Measurements from ENCODE around the gene RPL22.

Gene RPL22

DNA sequence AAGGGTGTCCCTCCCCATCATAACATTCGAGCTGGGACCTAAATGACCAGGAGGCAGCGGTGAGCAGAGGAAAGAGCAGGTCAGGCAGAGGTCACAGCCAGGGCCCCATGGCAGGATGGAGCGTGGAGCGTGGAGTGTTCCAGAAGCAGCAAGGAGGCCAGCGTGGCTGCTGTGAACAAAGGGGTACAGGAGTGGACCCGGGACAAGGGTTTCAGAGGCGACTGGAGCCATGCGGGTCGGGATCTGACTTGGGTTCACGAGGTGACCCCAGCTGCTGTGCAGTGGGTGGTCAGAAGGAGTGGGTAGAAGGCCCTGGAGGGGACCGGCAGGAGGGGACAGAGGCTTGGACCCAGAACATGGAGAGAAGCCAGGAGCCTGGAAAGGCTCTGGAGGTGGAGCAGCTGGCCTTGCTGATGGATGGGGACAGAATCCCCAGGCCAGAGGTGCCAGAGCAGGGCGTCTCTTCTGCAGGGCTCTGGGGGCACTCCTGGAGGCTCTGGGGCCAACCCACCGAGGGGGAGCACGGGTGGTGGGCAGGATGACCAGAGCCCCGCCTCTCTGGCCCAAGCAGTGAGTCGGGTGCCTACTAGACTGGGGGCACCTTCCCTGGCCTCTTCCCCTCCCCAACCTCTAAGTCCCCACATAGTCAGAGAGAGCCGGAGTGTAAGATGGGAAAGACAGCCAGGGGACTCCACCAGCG is 21.6 kb downstream of the RPL22 start:
- FAIRE-seq: no peak
- no peak for DNase-seq (ENCODE audit: insufficient read length, low spot score)

DNA sequence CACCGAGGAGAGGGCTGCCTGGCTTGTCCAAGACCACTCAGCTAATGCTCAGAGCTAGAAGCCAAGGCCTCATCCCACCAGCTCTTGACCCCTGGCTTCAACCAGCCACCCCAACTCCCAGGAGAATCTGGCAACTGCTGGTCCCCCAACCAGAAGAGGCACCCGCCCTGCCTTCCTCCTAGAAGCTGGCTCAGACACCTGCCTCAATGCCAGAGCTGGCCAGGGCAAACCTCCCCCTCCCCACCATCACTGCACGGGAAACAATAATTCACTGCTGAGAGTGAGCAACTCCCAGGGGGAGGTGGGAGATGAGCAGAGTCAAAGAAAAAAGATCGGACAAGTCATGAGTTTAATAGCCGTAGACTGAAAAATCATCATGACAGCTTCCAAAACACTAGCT is 22.6 kb downstream of the RPL22 start:
- FAIRE-seq (no peak), DNase-seq (ENCODE audit: insufficient read length, low spot score) (no peak)

DNA sequence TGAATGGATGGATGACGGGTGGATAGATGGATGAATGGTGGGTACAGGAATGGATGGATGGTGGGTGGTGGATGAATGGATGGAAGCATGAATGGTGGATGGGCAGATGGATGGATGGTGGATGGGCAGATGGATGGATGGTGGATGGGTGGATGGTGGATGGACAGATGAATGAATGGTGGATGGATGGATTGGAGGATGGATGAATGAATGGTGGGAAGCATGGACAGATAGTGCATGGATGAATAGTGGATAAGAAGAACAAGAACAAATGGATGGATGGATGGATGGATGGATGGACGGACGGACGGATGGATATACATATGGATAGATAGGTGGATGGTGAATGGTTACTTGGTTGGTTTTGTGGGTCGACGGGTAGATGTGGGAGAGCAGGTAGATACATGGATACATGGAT is 24.0 kb downstream of the RPL22 start:
- FAIRE-seq: peak; percentile 46
- DNase-seq (ENCODE audit: insufficient read length, low spot score): no peak

DNA sequence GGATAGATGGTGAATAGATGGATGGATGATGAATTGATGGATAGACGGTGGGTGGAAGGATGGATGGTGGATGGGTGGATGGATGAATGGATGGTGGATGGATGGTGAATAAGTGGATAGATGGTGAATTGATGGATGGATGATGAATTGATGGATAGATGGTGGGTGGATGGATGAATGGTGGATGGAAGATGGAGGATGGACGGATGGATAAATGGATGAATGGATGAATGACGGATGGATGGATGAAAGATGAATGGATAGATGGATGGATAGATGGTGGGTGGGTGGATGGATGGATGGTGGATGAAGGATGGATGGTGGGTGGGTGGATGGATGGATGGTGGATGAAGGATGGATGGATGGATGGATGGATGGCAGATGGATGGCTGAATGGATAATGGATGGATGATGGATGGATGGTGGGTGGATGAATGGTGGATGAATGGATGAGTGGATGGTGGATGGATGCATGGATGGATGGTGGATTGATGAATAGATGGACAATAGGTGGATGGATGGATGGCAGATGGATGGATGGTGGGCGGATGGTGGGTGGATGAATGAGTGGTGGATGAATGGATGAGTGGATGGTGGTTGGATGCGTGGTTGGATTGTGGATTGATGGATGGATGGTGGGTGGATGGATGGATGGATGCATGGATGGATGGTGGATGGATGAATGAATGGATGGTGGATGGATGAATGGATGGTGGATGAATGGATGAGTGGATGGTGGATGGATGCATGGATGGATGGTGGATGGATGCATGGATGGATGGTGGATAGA is 24.6 kb downstream of the RPL22 start:
- FAIRE-seq (peak; percentile 83), DNase-seq (ENCODE audit: insufficient read length, low spot score) (no peak)

DNA sequence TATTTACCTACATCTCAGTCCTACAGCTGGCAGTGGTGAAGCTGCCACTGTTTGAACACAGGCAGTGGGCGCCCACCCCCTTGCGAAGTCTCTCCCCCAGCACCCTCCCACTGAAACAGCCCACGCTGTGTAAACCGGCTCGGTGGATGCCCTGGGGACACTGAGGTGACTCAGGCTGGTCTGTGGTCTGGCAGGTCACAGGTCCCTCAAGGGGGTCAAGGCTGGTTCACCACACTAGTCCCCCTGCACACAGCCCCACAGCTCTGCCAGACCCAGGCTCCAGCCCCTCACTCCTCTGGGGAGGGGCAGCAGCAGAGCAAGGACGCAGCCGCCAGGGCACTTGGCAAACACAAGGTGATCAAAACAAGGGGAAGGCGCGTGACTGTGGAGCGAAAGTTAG is 26.8 kb downstream of the RPL22 start:
- DNase-seq (ENCODE audit: insufficient read length, low spot score) (no peak), FAIRE-seq (no peak)

DNA sequence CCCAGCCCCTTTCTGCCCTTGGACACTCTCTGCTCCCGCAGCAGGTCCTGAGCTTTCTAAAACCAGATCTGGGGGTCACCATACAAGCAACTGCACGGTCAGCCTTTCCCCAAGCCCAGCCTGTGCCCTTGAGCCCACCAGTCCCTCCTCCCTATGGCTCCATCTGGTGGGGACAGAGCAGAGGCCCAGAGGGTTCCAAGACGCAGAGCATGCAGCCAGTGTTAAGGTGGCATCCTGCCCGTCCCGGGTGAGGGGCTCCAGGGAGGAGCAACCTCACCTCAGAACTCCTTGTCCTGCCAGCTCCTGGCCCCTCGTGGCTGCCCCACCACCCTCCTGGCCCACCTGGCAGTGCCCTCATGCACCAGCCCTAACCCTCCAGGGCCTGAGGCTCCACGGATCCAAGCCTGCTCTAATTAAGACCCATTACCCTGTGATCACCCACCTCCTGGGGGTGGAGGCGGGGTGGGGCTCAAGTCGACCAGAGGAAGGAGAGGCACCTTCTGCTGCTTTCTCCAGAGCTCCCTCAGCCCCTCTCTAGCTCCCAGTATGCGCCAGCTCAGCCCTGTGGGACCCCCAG is 27.8 kb downstream of the RPL22 start:
- DNase-seq (ENCODE audit: insufficient read length, low spot score) (no peak), FAIRE-seq (no peak)

DNA sequence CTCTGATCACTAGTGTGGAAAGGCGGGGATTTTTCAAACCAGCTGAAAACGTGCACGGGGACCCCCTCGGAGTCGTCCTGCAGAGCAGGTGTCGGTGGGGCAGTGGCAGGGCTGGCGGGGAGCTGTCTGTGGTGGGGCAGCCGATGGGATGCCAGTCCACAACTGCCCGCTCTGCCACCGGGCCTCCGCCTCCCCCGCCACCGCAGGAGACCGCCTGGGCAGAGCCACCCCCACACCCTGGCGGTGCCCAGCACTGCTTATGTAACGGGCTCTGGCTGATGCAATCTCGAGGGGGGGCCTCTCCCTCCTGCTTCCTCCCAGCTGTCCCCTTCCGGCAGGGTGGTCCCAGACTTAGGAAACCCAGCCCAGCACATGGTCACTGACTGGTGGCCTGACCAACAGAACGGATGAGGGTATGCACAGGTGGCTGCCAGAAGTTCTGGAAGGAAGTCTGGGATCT is 28.6 kb downstream of the RPL22 start:
- DNase-seq (ENCODE audit: insufficient read length, low spot score) (no peak), FAIRE-seq (no peak)

DNA sequence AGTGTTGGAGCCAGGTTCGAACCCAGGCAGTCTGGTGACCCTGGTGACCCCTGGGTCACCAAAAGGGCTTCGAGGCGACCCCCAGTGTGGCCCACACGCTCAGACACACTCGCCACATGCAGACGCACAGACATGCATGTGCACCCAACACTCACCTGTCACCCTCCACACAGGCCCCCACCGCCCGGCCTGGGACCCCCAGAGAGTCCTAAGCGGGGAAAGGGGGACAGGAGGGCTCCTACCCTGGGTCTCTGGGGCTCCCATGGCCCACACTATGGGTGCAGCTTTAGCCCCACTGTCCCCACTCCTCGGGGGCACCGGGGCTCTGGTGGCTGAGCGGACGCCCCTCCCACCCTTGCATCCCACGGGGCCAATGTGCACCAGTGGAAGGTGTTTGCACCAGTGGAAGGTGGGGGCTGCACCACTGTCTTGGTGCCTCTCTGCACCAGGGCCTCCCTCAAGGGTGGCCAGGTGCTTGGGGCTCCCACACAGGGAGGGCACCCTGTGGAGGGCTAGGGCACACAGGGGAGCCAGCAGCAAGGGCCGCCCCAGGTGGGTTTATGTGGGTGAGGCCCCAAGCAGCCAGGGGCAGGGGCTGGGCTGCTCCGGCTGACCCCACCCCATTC is 29.2 kb downstream of the RPL22 start:
- FAIRE-seq (no peak), DNase-seq (ENCODE audit: insufficient read length, low spot score) (no peak)

DNA sequence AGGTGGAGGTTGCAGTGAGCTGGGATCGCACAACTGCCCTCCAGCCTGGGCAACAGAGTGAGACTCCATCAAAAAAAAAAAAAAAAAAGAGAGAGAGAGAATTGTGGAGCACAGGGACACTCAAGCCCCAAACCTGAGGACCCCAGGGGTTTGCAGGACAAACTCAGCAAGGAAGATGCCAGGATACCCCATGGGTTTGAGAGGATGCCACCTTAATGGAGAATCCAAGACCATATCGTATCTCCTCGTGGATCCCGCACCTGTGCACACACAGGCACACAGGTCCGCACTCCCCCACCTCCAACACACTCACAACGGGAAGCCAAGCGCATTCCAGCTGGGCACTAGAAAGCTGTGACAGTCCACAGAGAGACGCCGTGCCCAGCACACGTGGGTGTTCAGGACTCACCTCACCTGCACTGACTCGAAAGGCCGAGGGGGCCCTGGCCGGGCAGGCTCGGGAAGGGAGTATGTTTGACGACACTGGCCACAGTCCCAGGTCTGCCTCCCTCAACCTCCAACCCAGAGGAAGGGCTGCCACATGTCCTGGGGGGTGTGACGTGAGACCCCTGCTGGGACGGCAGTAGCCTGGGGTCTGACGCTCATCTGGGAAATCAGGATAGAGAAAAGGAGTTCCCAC is 30.3 kb downstream of the RPL22 start:
- FAIRE-seq (no peak), DNase-seq (ENCODE audit: insufficient read length, low spot score) (no peak)

DNA sequence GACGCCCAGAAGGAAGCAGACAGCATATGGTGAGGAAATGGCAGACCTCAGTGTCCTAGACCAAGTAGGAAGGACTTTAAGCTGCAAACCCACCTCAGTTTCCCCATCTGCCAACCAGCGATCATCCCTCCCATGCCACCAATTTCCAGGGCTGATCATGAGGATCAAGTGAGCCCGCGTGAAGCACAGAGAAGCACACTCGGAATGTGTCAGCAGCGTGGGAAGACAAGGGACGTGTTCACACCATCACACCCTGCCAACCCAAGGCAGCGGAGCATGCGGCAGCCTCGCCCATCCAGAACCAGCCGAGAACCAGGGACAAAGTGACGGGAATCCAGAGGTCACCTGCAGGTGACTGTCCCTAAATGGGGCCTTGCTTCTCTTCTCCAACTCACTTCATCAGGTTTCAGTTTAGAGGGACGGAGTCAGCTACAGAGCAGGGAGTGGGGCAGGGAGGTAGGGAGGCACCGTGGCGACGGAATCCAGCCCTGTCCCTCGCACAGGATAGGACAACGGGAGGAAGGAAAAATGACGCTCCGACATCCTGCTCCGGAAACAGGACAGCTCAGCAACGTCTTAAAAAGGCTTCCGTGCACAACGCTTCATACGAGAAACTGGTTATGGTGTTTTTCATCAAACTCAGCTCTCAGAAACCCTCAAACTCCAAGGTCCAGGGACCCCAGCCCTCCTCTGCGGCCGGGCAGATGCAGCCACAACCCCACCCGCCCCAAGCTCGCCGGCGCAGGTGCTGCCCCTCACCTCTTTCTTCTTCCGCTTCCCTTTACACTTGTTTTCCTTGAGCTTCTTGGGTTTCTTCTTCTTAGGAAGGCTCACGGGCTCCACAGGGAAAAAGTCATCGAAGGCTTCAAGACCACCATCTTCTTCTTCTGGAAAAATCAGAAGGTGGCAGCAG is 31.7 kb downstream of the RPL22 start:
- DNase-seq (ENCODE audit: insufficient read length, low spot score) (no peak), FAIRE-seq (no peak)

DNA sequence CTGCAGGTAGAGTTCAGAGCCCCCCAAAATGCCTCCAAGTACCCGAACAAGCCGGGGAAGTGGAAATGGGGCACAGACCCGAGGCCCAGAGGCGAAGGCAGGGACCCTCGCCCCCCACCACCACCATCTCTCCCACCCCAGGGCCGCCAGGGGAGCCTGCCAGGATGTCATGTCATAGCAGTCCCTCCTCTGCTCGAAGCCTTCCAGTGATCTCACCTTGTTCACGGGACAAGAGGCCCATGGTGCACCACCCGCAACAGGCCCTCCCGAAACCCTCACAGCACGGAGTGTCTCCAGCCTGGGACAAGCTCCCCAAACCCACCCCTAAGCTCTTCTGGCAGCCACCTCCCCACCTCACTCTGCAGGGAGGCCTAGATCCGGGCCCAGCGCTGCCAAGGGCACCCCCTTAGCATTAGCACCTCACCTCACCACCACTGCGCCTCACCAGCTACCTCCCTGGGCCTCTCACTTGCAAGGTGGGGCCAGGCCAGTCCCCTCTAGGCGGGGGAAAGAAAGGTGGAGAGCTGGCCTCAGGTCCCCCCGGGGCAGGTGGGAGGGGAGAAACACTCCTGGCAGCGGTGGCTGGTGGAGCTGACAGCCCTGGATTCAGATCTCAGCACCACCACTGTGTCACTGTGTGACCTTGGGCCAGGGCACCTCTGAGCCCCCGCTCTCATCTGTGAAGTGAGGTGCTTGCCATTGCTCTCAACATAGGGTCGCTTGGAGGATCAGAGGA is 32.6 kb downstream of the RPL22 start:
- no peak for DNase-seq (ENCODE audit: insufficient read length, low spot score)
- no peak for FAIRE-seq

DNA sequence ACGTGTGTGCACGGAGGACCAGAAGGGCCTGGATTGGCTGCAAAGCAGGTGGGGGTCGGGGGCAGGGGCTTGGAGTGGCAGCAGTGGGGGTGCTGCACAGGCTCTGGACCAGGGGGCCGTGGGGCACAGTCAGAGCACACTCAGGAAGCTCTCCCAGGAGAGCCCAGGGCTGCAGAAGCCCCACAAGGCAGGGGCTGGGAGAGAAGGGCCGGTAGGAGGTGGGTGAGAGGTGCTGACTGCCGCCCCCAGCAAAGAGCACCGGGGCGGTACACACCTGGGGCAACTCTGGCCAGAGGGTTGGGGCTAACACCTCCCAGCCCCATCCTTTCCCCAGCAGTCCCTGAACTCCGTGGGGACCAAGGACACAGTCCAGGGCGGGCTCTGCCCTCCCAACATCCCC is 33.2 kb downstream of the RPL22 start:
- FAIRE-seq: no peak
- DNase-seq (ENCODE audit: insufficient read length, low spot score): no peak

DNA sequence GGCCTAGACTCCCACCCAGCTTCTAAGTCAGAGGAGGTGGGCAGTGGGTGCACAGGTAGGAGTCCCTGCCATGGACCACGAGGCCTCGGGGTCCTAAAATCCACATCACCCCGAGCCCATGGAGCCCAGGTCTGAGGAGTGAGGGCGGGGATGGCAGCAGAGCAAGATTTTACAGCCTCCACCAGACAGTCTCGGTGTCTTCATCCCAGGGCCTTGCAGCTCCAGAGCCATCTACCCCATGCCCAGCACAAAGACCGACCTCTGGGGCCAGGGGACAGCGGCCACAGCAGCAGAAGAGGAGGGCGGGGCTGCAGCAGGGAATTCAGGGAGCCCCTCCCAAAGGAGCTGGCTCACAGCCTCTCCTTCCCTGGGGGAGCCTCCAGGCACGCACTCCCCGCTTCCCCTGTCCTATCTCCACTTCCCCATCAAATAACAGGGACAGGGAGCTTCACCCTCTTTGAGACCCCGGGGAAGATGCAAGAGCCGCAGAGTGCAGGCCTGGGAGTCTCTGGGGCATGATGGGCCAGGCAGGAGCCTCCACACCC is 33.9 kb downstream of the RPL22 start:
- DNase-seq (ENCODE audit: insufficient read length, low spot score) (no peak), FAIRE-seq (no peak)

DNA sequence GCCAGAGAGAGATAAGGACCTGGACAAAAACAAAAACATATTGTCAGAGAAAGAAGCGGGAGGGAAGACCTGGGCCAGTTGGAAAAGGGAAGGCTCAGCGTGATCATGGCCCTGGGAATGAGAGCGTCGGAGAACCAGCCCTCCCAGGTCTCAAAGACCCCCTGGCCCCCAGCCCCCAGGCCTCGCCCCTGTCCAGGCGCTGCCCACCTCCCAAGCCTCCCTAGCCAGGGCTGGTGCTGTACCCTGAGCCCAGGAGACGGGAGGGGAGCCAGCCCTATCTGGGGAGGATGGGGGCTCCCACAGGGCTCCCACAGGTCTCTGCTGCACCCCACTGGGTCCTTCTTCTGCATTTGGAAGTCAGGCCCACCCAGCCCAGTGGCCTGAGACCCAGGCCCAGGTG is 34.4 kb downstream of the RPL22 start:
- DNase-seq (ENCODE audit: insufficient read length, low spot score) (no peak), FAIRE-seq (no peak)

DNA sequence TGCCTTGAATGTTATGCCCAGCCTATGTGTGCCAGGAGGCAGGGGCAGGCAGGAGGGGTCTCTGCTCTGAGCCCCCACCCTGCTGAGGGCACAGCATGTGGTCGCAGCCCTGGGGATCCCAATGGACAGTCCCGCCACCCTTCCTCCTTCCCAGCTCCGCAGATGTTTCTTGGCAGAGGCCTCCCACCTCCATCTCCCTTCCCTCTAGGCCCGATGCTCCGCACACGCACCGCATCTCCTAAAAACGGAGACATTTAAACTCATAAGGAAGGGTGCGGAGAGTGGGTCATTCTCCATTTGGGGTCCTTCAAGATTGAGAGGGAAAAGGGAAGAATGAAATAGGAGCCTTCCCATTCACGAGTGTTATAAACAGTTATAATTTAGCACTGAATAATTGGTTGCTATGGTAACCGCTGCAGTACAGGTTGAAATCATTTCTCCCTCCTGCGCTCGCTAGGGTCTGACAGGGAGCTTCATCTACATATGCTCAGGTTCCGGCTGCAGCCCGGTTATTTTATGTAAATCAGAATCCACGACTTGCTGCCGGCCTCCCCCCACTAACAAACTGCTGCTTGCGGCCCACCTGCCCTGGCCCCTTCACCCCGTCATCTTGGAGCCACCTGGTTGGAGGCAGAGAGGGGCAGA is 35.3 kb downstream of the RPL22 start:
- no peak for DNase-seq (ENCODE audit: insufficient read length, low spot score)
- FAIRE-seq: no peak

DNA sequence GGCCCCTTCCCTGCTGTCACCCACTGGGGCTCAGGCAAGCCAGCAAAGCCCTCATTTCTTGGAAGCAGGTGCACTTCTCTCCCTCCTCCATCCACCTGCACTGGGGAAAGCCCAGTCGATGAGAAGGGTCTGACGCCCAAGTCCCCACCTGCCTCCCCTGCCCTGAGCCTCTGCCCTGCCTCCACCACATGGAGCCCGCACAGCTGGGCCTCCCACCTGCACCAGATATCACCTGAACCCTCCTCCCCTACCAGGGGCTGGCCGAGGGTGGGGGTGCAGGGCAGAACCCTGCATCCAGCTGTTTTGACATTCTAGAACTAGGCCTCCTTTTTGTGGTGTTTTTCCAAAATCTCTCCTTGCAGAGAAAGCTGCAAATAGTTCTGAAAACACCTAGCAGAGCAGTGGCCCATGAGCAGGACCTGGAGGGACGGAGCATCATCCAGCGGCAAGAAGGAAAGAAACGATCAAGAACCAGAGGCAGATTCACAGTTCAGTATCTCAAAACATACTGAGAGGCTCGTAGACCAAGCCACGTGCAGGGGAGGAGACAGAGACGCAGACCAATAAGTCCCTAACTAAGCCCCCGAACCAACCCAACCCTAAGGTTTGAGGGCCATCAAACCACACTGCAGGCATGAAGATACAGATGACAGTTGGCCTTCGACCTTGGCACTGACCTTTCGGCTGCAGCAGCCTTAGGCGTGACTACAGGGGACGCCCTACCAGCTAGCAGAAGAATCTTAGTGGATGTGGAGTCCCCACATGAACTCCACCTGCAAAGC is 36.0 kb downstream of the RPL22 start:
- DNase-seq (ENCODE audit: insufficient read length, low spot score) (no peak), FAIRE-seq (no peak)

DNA sequence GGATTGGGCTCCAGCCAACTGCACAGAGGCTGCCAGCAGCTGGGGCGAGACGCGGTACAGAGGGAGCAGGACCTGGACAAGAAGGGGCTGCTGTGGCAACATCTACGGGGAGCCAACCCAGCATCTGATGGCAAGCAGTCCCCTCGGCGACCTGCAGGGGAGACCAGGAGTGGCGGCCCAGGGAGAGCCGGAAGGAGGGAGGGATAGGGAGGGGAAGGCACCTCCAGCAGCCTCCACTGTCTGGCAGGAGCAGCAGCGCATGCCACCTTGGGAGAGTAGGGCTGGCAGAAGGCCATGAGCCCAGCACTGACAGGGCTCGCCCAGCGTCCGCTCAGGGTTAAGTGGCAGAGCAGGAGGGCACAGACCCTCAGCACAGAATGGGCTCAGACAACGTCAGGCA is 36.6 kb downstream of the RPL22 start:
- FAIRE-seq (no peak), DNase-seq (ENCODE audit: insufficient read length, low spot score) (no peak)

DNA sequence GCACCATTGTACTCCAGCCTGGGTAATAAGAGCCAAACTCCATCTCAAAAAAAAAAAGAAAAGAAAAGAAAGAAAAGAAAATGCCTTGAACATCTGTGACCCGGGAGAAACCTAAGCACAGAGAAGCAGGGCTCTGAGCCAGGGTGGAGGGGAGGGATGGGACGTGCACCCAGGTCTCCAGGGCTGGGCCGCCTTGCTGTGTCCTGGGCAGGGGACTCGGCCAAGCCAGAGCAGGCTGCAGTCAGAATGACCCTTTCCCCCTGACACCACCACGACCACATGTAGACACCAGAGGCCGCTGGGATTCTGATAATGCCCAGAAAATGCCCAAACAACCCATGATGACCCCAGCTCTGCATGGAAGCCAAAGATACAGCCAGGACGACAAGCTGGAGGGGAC is 37.1 kb downstream of the RPL22 start:
- FAIRE-seq: no peak

More for the DNA sequence above, 37.1 kb downstream of the RPL22 start:
- no peak for DNase-seq (ENCODE audit: insufficient read length, low spot score)

Measured in HTR-8/SVneo (cell line).